ENCODE results near the gene AHSA1. TPM values are rescaled to one million over a fixed set of nuclear protein-coding genes. Genes with fewer than 3 reads are reported as not detected.

Gene AHSA1
- polyA plus RNA-seq, 1 experiment, result 145 TPM

GRCh38 chr14:77470224-77470870 lies 12.5 kb downstream of the AHSA1 start:
- Histone ChIP-seq H3K4me3 (ENCODE audit: low read depth, low read length) (no peak overlapping the region), H3K27ac (ENCODE audit: low read depth, low read length) (no peak overlapping the region), H3K9me3 (ENCODE audit: control insufficient read depth, insufficient read depth, low read length) (no peaks in the 10 kb centered on the region), H3K27me3 (ENCODE audit: control insufficient read depth, insufficient read depth, low read length) (peaks cover 18% of the 10 kb centered on the region)
- TF ChIP-seq CTCF (IDR thresholded peaks at IDR 0.05; ENCODE audit: low read depth, low read length), result no peak
- CTCF ChIA-PET, result interaction anchor here (0.5 kb wide), 1 partner anchor 237 kb away, joined by 4 read pairs; no protein-coding TSS in a partner anchor
- POLR2A ChIA-PET, result no interaction called here
- DNase-seq (ENCODE audit: low read depth, low spot score), result no peak

- POLR2A ChIA-PET, result interaction anchor here (0.6 kb wide), 1 partner anchor 61 kb away, joined by 3 read pairs; no protein-coding TSS in a partner anchor
Observed at GRCh38 chr14:77473921-77474320, 16.0 kb downstream of the AHSA1 start.

GRCh38 chr14:77474479-77475177 lies 16.7 kb downstream of the AHSA1 start:
- DNase-seq (ENCODE audit: low read depth, low spot score), result no peak
- CTCF ChIA-PET, result interaction anchor here (0.9 kb wide), 1 partner anchor 15 kb away, joined by 3 read pairs; no protein-coding TSS in a partner anchor
- H3K4me3 ChIP-seq (ENCODE audit: low read depth, low read length), result no peak overlapping the region

More at GRCh38 chr14:77473921-77474320, 16.0 kb downstream of the AHSA1 start:
- Histone ChIP-seq H3K27ac (ENCODE audit: low read depth, low read length) (no peak overlapping the region), H3K9me3 (ENCODE audit: control insufficient read depth, insufficient read depth, low read length) (no peaks in the 10 kb centered on the region; the same call in 1 of the 2 replicates), H3K27me3 (ENCODE audit: control insufficient read depth, insufficient read depth, low read length) (peaks cover 28% of the 10 kb centered on the region), H3K4me3 (ENCODE audit: low read depth, low read length) (no peak overlapping the region)
- no peak for DNase-seq (ENCODE audit: low read depth, low spot score)
- TF ChIP-seq CTCF (IDR thresholded peaks at IDR 0.05; ENCODE audit: low read depth, low read length), result no peak
- CTCF ChIA-PET, result interaction anchor here (0.9 kb wide), 1 partner anchor 14 kb away, joined by 3 read pairs; no protein-coding TSS in a partner anchor

GRCh38 chr14:77475432-77476115 lies 17.7 kb downstream of the AHSA1 start:
- no peak for DNase-seq (ENCODE audit: low read depth, low spot score)
- no peak for TF ChIP-seq CTCF (IDR thresholded peaks at IDR 0.05; ENCODE audit: low read depth, low read length)
- CTCF ChIA-PET, result no interaction called here
- no peaks in the 10 kb centered on the region; the same call in 1 of the 2 replicates for H3K9me3 ChIP-seq (ENCODE audit: control insufficient read depth, insufficient read depth, low read length)
- H3K27me3 ChIP-seq (ENCODE audit: control insufficient read depth, insufficient read depth, low read length), result peaks cover 28% of the 10 kb centered on the region
- H3K27ac ChIP-seq (ENCODE audit: low read depth, low read length), result no peak overlapping the region
- H3K4me3 ChIP-seq (ENCODE audit: low read depth, low read length), result no peak overlapping the region
- POLR2A ChIA-PET, result no interaction called here

More at GRCh38 chr14:77474479-77475177, 16.7 kb downstream of the AHSA1 start:
- Histone ChIP-seq H3K27ac (ENCODE audit: low read depth, low read length) (no peak overlapping the region), H3K9me3 (ENCODE audit: control insufficient read depth, insufficient read depth, low read length) (no peaks in the 10 kb centered on the region; the same call in 1 of the 2 replicates), H3K27me3 (ENCODE audit: control insufficient read depth, insufficient read depth, low read length) (peaks cover 28% of the 10 kb centered on the region)
- no peak for TF ChIP-seq CTCF (IDR thresholded peaks at IDR 0.05; ENCODE audit: low read depth, low read length)
- POLR2A ChIA-PET, result interaction anchor here (0.6 kb wide), 1 partner anchor 60 kb away, joined by 3 read pairs; no protein-coding TSS in a partner anchor
